Neural cell (in vitro differentiated cells): ENCODE data around the gene PTPN7. TPM values are rescaled to one million over a fixed set of nuclear protein-coding genes. Genes with fewer than 3 reads are reported as not detected.

Source experiments
- H2AFZ ChIP-seq: fragments of 200-600, 300-800 bp; sonication (generic), shearing (Covaris generic); 2 replicates; pipeline ENCODE4 v1.6.0; 2014; ENCODE audit warnings: low read depth, mild to moderate bottlenecking, antibody characterized with exemption, low read length, moderate library complexity
- H3F3A ChIP-seq: fragments of 200-600 bp; shearing (Covaris generic); 2 replicates; pipeline ENCODE4 v1.6.1; 2016; ENCODE audit warnings: mild to moderate bottlenecking, moderate library complexity, mixed read lengths, antibody characterized with exemption, low read length; ENCODE audit not compliant: insufficient read depth, poor library complexity, severe bottlenecking
- H3K27ac ChIP-seq: fragments of 200-600, 300-800 bp; sonication (generic), shearing (Covaris generic); 2 replicates; pipeline ENCODE4 v1.5.1; 2014; ENCODE audit warnings: mild to moderate bottlenecking, low read length, moderate library complexity
- H3K27me3 ChIP-seq: fragments of 300-800, 200-600 bp; sonication (generic), shearing (Covaris generic); 2 replicates; pipeline ENCODE4 v1.6.0; 2014; ENCODE audit warnings: mild to moderate bottlenecking, low read depth, low read length, moderate library complexity; ENCODE audit not compliant: insufficient read depth
- H3K36me3 ChIP-seq: fragments of 300-800, 200-600 bp; sonication (generic), shearing (Covaris generic); 2 replicates; pipeline ENCODE4 v1.5.1; 2014; ENCODE audit warnings: mild to moderate bottlenecking, antibody characterized with exemption, low read length, moderate library complexity; ENCODE audit not compliant: insufficient read depth
- H3K4me2 ChIP-seq: fragments of 300-800, 200-600 bp; sonication (generic), shearing (Covaris generic); 2 replicates; pipeline ENCODE4 v1.6.0; 2014; ENCODE audit warnings: mild to moderate bottlenecking, low read length
- H3K4me3 ChIP-seq: fragments of 300-800, 200-600 bp; sonication (generic), shearing (Covaris generic); 2 replicates; pipeline ENCODE4 v1.5.1; 2014; ENCODE audit warnings: mild to moderate bottlenecking, low read length, moderate library complexity
- H3K79me2 ChIP-seq: fragments of 200-600 bp; shearing (Covaris generic); replicated peaks from 2 replicates; pipeline ENCODE4 v1.6.0; 2014; ENCODE audit warnings: mild to moderate bottlenecking, low read length, moderate library complexity; ENCODE audit not compliant: insufficient read depth
- H3K9ac ChIP-seq: fragments of 300-800, 200-600 bp; sonication (generic), shearing (Covaris generic); 2 replicates; pipeline ENCODE4 v1.6.1; 2016; ENCODE audit warnings: mild to moderate bottlenecking, low read length, mixed read lengths
- H3K9me2 ChIP-seq: fragments of 200-600 bp; shearing (Covaris generic); 2 replicates; pipeline ENCODE4 v1.6.1; 2016; ENCODE audit warnings: mild to moderate bottlenecking, low read length, mixed read lengths; ENCODE audit not compliant: insufficient read depth
- H3K9me3 ChIP-seq: fragments of 200-600, 300-800 bp; sonication (generic), shearing (Covaris generic); 2 replicates; pipeline ENCODE4 v1.6.1; 2016; ENCODE audit warnings: mild to moderate bottlenecking, mixed run types, low read length, moderate library complexity, mixed read lengths
- H4K20me1 ChIP-seq: fragments of 200-600 bp; shearing (Covaris generic); 2 replicates; pipeline ENCODE4 v1.6.1; 2016; ENCODE audit warnings: mild to moderate bottlenecking, mixed run types; ENCODE audit not compliant: insufficient read depth
- EP300 ChIP-seq: fragments of 450-650 bp; conservative IDR thresholded peaks from 2 replicates; pipeline ENCODE4 v1.6.1; 2014; ENCODE audit warnings: antibody characterized with exemption, mild to moderate bottlenecking, moderate library complexity; ENCODE audit not compliant: poor library complexity, severe bottlenecking
- EZH2 ChIP-seq: fragments of 200-600, 300-800 bp; shearing (Covaris generic), sonication (generic); IDR thresholded peaks from 2 replicates; pipeline ENCODE4 v1.6.1; 2014; ENCODE audit warnings: antibody characterized with exemption, low read length, borderline replicate concordance, mild to moderate bottlenecking; ENCODE audit not compliant: insufficient read depth, poor library complexity, severe bottlenecking
- MXI1 ChIP-seq: fragments of 450-650 bp; conservative IDR thresholded peaks from 2 replicates; pipeline ENCODE4 v1.6.1; 2014; ENCODE audit warnings: antibody characterized with exemption, mild to moderate bottlenecking; ENCODE audit not compliant: poor library complexity, severe bottlenecking
- POLR2AphosphoS5 ChIP-seq: IDR thresholded peaks from 2 replicates; pipeline ENCODE4 v1.6.1; 2012
- RAD21 ChIP-seq: fragments of 450-650 bp; conservative IDR thresholded peaks from 2 replicates; pipeline ENCODE4 v1.6.1; 2014; ENCODE audit warnings: antibody characterized with exemption, mild to moderate bottlenecking, moderate library complexity
- REST ChIP-seq: IDR thresholded peaks from 2 replicates; pipeline ENCODE4 v1.6.1; 2012; ENCODE audit warnings: borderline replicate concordance
- SMC3 ChIP-seq: fragments of 450-650 bp; conservative IDR thresholded peaks from 2 replicates; pipeline ENCODE4 v1.6.1; 2014; ENCODE audit warnings: antibody characterized with exemption, mild to moderate bottlenecking, moderate library complexity; ENCODE audit not compliant: poor library complexity
- TAF1 ChIP-seq: IDR thresholded peaks from 2 replicates; pipeline ENCODE4 v1.6.1; 2012; ENCODE audit warnings: low read depth
- polyA plus RNA-seq: library from polyadenylated mRNA; depleted of rRNA; stranded (reverse); fragments of >200 nt; gene quantifications from 2 replicates; pipeline ENCODE4 v1.2.3, GENCODE V29; 2014
- TF ChIP-seq, protein P1 (sequence below): fragments of 450-650 bp; IDR thresholded peaks from 2 replicates; pipeline ENCODE4 v1.5.1; 2014; ENCODE audit warnings: antibody characterized with exemption, mild to moderate bottlenecking, moderate library complexity; ENCODE audit not compliant: poor library complexity, severe bottlenecking

Gene PTPN7
- polyA plus RNA-seq, 1 donor from 2014 or later = 2.1 TPM

GRCh38 chr1:202162047-202162417 lies 1.6 kb upstream of the PTPN7 start:
- Histone ChIP-seq H4K20me1 (no peaks in the 10 kb centered on the region), H3K4me3 (no peak overlapping the region), H3F3A (no peaks in the 10 kb centered on the region), H3K79me2 (no peaks in the 10 kb centered on the region), H2AFZ (no peak overlapping the region), H3K27me3 (no peaks in the 10 kb centered on the region), H3K4me2 (no peak overlapping the region), H3K9ac (no peak overlapping the region), H3K36me3 (no peaks in the 10 kb centered on the region), H3K27ac (no peak overlapping the region), H3K9me3 (no peaks in the 10 kb centered on the region), H3K9me2 (no peaks in the 10 kb centered on the region)
- no peak for TF ChIP-seq RAD21
- no peak for TF ChIP-seq MXI1
- no peak for TF ChIP-seq EP300
- TF ChIP-seq SMC3 = no peak
- TF ChIP-seq REST = no peak
- TF ChIP-seq TAF1 = no peak
- no peak for TF ChIP-seq EZH2
- TF ChIP-seq POLR2AphosphoS5 = no peak
- TF ChIP-seq, protein P1, sequence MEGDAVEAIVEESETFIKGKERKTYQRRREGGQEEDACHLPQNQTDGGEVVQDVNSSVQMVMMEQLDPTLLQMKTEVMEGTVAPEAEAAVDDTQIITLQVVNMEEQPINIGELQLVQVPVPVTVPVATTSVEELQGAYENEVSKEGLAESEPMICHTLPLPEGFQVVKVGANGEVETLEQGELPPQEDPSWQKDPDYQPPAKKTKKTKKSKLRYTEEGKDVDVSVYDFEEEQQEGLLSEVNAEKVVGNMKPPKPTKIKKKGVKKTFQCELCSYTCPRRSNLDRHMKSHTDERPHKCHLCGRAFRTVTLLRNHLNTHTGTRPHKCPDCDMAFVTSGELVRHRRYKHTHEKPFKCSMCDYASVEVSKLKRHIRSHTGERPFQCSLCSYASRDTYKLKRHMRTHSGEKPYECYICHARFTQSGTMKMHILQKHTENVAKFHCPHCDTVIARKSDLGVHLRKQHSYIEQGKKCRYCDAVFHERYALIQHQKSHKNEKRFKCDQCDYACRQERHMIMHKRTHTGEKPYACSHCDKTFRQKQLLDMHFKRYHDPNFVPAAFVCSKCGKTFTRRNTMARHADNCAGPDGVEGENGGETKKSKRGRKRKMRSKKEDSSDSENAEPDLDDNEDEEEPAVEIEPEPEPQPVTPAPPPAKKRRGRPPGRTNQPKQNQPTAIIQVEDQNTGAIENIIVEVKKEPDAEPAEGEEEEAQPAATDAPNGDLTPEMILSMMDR = no peak

GRCh38 chr1:202161151-202162046 lies 997 bp upstream of the PTPN7 start:
- Histone ChIP-seq H3K36me3 (no peaks in the 10 kb centered on the region), H3K27me3 (no peaks in the 10 kb centered on the region), H3F3A (no peaks in the 10 kb centered on the region), H4K20me1 (no peaks in the 10 kb centered on the region), H3K4me3 (no peak overlapping the region), H3K9ac (no peak overlapping the region), H3K9me3 (no peaks in the 10 kb centered on the region), H3K9me2 (no peaks in the 10 kb centered on the region), H3K4me2 (no peak overlapping the region), H3K79me2 (no peaks in the 10 kb centered on the region), H2AFZ (no peak overlapping the region), H3K27ac (no peak overlapping the region)
- TF ChIP-seq RAD21 (no peak), TAF1 (no peak), REST (no peak), EZH2 (no peak), EP300 (no peak), SMC3 (no peak), POLR2AphosphoS5 (no peak), MXI1 (no peak)
- TF ChIP-seq, protein P1 = no peak
